ENCODE measurements around the gene RANBP10. TPM values are rescaled to one million over a fixed set of nuclear protein-coding genes. Genes with fewer than 3 reads are reported as not detected.

Gene RANBP10
- total RNA-seq, 1 experiment from 2014 or later = 15.6 TPM

- no peak overlapping the region for H3K56ac ChIP-seq (ENCODE audit: insufficient read length, low read depth, low read length)
- H3K23me2 ChIP-seq (ENCODE audit: insufficient read length, low read depth, low read length, poor library complexity, severe bottlenecking) = no peaks in the 10 kb centered on the region
- no peak overlapping the region for H4K91ac ChIP-seq (ENCODE audit: insufficient read length, low read depth, low read length)
- no peak overlapping the region for H2BK12ac ChIP-seq (ENCODE audit: insufficient read length, low read depth, low read length)
- no peak overlapping the region for H2BK15ac ChIP-seq (ENCODE audit: low read depth, low read length)
- no peak overlapping the region for H3K4me2 ChIP-seq (ENCODE audit: insufficient read depth, insufficient read length, low read length)
- no peak overlapping the region for H2BK120ac ChIP-seq (ENCODE audit: low read depth, low read length, poor library complexity, severe bottlenecking)
- 0 out of 2 replicates have a peak, but pooled peaks cover 2% of the 10 kb centered on the region for H3K79me2 ChIP-seq (ENCODE audit: insufficient read depth, low read length)
- no peaks in the 10 kb centered on the region for H4K20me1 ChIP-seq (ENCODE audit: control insufficient read depth, insufficient read depth, insufficient read length)
- no peak overlapping the region for H4K5ac ChIP-seq (ENCODE audit: insufficient read length, low read depth, low read length)
- WGBS (ENCODE audit: extremely low coverage, insufficient read length, low lambda C conversion rate) = no CpG with 5 or more reads among the region's 6 CpGs
- no peak overlapping the region for H3K27ac ChIP-seq (ENCODE audit: insufficient read length, low read depth, low read length)
- Mint-ChIP-seq H3K36me3 (ENCODE audit: insufficient read depth in 1 of 3, low read depth in 3 of 3) (peaks cover 6 to 25% (median 13%) of the 10 kb centered on the region in 3 experiments), H3K27me3 (ENCODE audit: low read depth) (peaks cover 1% of the 10 kb centered on the region; the same call in 1 of the 2 replicates), H3K9me3 (peaks cover 1 to 2% of the 10 kb centered on the region in 2 experiments; a peak in 3 of 5 replicates), H3K4me1 (0 out of 4 replicates have a peak, but pooled peaks cover 0 to 3% of the 10 kb centered on the region in 2 experiments), H3K4me3 (no peak overlapping the region), H3K27ac (peak overlapping the region in 1 of 3 experiments; percentile 75; a peak in 1 of 7 replicates)
- no peaks in the 10 kb centered on the region for H3K27me3 ChIP-seq (ENCODE audit: insufficient read depth, low read length)
- no peak overlapping the region for H3K9ac ChIP-seq (ENCODE audit: extremely low read depth, insufficient read length, low read length)
- no peak overlapping the region for H4K8ac ChIP-seq (replicated peaks; ENCODE audit: insufficient read length, low read depth, low read length)
- no peak overlapping the region for H3K4ac ChIP-seq (ENCODE audit: low read depth, low read length)
- H2BK20ac ChIP-seq (ENCODE audit: low read depth, low read length, poor library complexity, severe bottlenecking) = no peak overlapping the region
- H3K23ac ChIP-seq (ENCODE audit: insufficient read length, low read depth, low read length) = no peak overlapping the region
- H3K9me3 ChIP-seq (ENCODE audit: control insufficient read depth, low read depth, low read length) = no peaks in the 10 kb centered on the region
- no peak overlapping the region for H3K18ac ChIP-seq (ENCODE audit: insufficient read length, low read depth, low read length)
- H3T11ph ChIP-seq (ENCODE audit: low read length) = no peak overlapping the region
- H3K79me1 ChIP-seq (ENCODE audit: insufficient read depth, low read depth, low read length, poor library complexity, severe bottlenecking) = no peaks in the 10 kb centered on the region
- no peaks in the 10 kb centered on the region for H3K4me1 ChIP-seq (ENCODE audit: insufficient read depth, low read length)
- no peak for DNase-seq
- TF ChIP-seq, protein P1, sequence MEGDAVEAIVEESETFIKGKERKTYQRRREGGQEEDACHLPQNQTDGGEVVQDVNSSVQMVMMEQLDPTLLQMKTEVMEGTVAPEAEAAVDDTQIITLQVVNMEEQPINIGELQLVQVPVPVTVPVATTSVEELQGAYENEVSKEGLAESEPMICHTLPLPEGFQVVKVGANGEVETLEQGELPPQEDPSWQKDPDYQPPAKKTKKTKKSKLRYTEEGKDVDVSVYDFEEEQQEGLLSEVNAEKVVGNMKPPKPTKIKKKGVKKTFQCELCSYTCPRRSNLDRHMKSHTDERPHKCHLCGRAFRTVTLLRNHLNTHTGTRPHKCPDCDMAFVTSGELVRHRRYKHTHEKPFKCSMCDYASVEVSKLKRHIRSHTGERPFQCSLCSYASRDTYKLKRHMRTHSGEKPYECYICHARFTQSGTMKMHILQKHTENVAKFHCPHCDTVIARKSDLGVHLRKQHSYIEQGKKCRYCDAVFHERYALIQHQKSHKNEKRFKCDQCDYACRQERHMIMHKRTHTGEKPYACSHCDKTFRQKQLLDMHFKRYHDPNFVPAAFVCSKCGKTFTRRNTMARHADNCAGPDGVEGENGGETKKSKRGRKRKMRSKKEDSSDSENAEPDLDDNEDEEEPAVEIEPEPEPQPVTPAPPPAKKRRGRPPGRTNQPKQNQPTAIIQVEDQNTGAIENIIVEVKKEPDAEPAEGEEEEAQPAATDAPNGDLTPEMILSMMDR (conservative IDR thresholded peaks at IDR 0.05) = no peak
- no peak overlapping the region for H3K14ac ChIP-seq (ENCODE audit: insufficient read depth, low read length)
- H2BK5ac ChIP-seq (ENCODE audit: insufficient read length, low read length) = no peak overlapping the region
- H2AFZ ChIP-seq (ENCODE audit: low read length) = no peak overlapping the region
- H2AK5ac ChIP-seq (ENCODE audit: insufficient read length, low read length) = no peak overlapping the region
Measured at GRCh38 chr16:67770346-67770991, 35.9 kb downstream of the RANBP10 start.
